Measurements from ENCODE around the gene C15orf39.
"Not testable (repeated sequence)": the region's sequence is repeated elsewhere in the genome, so short reads cannot be mapped to it uniquely, and the experiment has no call there.

Gene C15orf39

GRCh38 chr15:75213768-75214221, 12.1 kb downstream of the C15orf39 start:
- H3K4me3 Mint-ChIP-seq, result no peak overlapping the region
- H3K36me3 Mint-ChIP-seq (ENCODE audit: insufficient read depth), result peaks cover 25% of the 10 kb centered on the region
- DNase-seq, result no peak
- H3K27ac Mint-ChIP-seq, result peak overlapping the region in 1 of 2 donors; percentile 78
- no peak for ATAC-seq (replicated peaks)
- H3K9me3 Mint-ChIP-seq, result no peaks in the 10 kb centered on the region
- H3K27me3 Mint-ChIP-seq, result no peaks in the 10 kb centered on the region
- H3K4me1 Mint-ChIP-seq (ENCODE audit: low read depth in 2 of 2), result peaks cover 20 to 31% of the 10 kb centered on the region in 2 donors

GRCh38 chr15:75214293-75215096, 12.8 kb downstream of the C15orf39 start:
- H3K27me3 Mint-ChIP-seq, result no peaks in the 10 kb centered on the region
- H3K27ac Mint-ChIP-seq, result peak overlapping the region; percentile 54 to 78
- ATAC-seq (replicated peaks) (no peak), DNase-seq (no peak)
- no peak overlapping the region for H3K4me3 Mint-ChIP-seq
- H3K9me3 Mint-ChIP-seq, result no peaks in the 10 kb centered on the region
- peaks cover 24% of the 10 kb centered on the region for H3K36me3 Mint-ChIP-seq (ENCODE audit: insufficient read depth)
- H3K4me1 Mint-ChIP-seq (ENCODE audit: low read depth in 2 of 2), result peaks cover 14 to 25% of the 10 kb centered on the region in 2 donors

- H3K4me3 Mint-ChIP-seq, result no peak overlapping the region
- ATAC-seq (replicated peaks) (no peak), DNase-seq (no peak)
- no peaks in the 10 kb centered on the region for H3K27me3 Mint-ChIP-seq
- H3K9me3 Mint-ChIP-seq, result no peaks in the 10 kb centered on the region
- H3K36me3 Mint-ChIP-seq (ENCODE audit: insufficient read depth), result peaks cover 22% of the 10 kb centered on the region
- H3K4me1 Mint-ChIP-seq (ENCODE audit: low read depth in 2 of 2), result peaks cover 7 to 17% of the 10 kb centered on the region in 2 donors
- H3K27ac Mint-ChIP-seq, result peak overlapping the region; percentile 54 to 78
Measured at GRCh38 chr15:75215107-75216004, 13.7 kb downstream of the C15orf39 start.

- no peak overlapping the region for H3K27ac Mint-ChIP-seq
- no peak for ATAC-seq (replicated peaks)
- H3K4me3 Mint-ChIP-seq, result no peak overlapping the region
- H3K36me3 Mint-ChIP-seq (ENCODE audit: insufficient read depth), result peaks cover 16% of the 10 kb centered on the region
- no peaks in the 10 kb centered on the region for H3K27me3 Mint-ChIP-seq
- DNase-seq, result no peak
- H3K9me3 Mint-ChIP-seq, result no peaks in the 10 kb centered on the region
- peaks cover 0 to 11% of the 10 kb centered on the region in 2 donors for H3K4me1 Mint-ChIP-seq (ENCODE audit: low read depth in 2 of 2)
Measured at GRCh38 chr15:75217012-75217411, 15.3 kb downstream of the C15orf39 start.

- ATAC-seq (replicated peaks); DNase-seq; H3K27me3 Mint-ChIP-seq; H3K4me3 Mint-ChIP-seq; H3K4me1 Mint-ChIP-seq (ENCODE audit: low read depth in 2 of 2); H3K27ac Mint-ChIP-seq; H3K9me3 Mint-ChIP-seq: not testable (repeated sequence)
- peaks cover 11% of the 10 kb centered on the region for H3K36me3 Mint-ChIP-seq (ENCODE audit: insufficient read depth)
Measured at GRCh38 chr15:75217574-75217973, 15.9 kb downstream of the C15orf39 start.

GRCh38 chr15:75219507-75219929, 17.8 kb downstream of the C15orf39 start:
- ATAC-seq (replicated peaks); H3K27ac Mint-ChIP-seq; H3K4me3 Mint-ChIP-seq; H3K36me3 Mint-ChIP-seq (ENCODE audit: insufficient read depth); H3K27me3 Mint-ChIP-seq; H3K9me3 Mint-ChIP-seq; DNase-seq; H3K4me1 Mint-ChIP-seq (ENCODE audit: low read depth in 2 of 2): not testable (repeated sequence)

GRCh38 chr15:75223688-75224087, 22.0 kb downstream of the C15orf39 start:
- no peaks in the 10 kb centered on the region for H3K36me3 Mint-ChIP-seq (ENCODE audit: insufficient read depth)
- ATAC-seq (replicated peaks) (no peak), DNase-seq (no peak)
- no peak overlapping the region for H3K27ac Mint-ChIP-seq
- H3K9me3 Mint-ChIP-seq, result no peaks in the 10 kb centered on the region
- peaks cover 14 to 36% of the 10 kb centered on the region in 2 donors for H3K27me3 Mint-ChIP-seq
- H3K4me3 Mint-ChIP-seq, result no peak overlapping the region
- H3K4me1 Mint-ChIP-seq (ENCODE audit: low read depth in 2 of 2), result no peaks in the 10 kb centered on the region

- H3K9me3 Mint-ChIP-seq, result no peaks in the 10 kb centered on the region
- H3K4me3 Mint-ChIP-seq, result no peak overlapping the region
- no peaks in the 10 kb centered on the region for H3K36me3 Mint-ChIP-seq (ENCODE audit: insufficient read depth)
- peaks cover 14 to 36% of the 10 kb centered on the region in 2 donors for H3K27me3 Mint-ChIP-seq
- no peak for ATAC-seq (replicated peaks)
- no peaks in the 10 kb centered on the region for H3K4me1 Mint-ChIP-seq (ENCODE audit: low read depth in 2 of 2)
- DNase-seq, result no peak
- no peak overlapping the region for H3K27ac Mint-ChIP-seq
Measured at GRCh38 chr15:75224281-75224680, 22.6 kb downstream of the C15orf39 start.

- not testable (repeated sequence) for H3K9me3 Mint-ChIP-seq; H3K36me3 Mint-ChIP-seq (ENCODE audit: insufficient read depth); DNase-seq; ATAC-seq (replicated peaks); H3K4me1 Mint-ChIP-seq (ENCODE audit: low read depth in 2 of 2); H3K4me3 Mint-ChIP-seq
- H3K27me3 Mint-ChIP-seq, result peaks cover 14 to 41% of the 10 kb centered on the region in 2 donors
- H3K27ac Mint-ChIP-seq, result peak overlapping the region in 1 of 2 donors; percentile 65
Measured at GRCh38 chr15:75225102-75225836, 23.6 kb downstream of the C15orf39 start.

- Mint-ChIP-seq H3K9me3 (no peaks in the 10 kb centered on the region), H3K27me3 (peaks cover 14 to 50% of the 10 kb centered on the region in 2 donors), H3K4me1 (ENCODE audit: low read depth in 2 of 2) (no peaks in the 10 kb centered on the region), H3K36me3 (ENCODE audit: insufficient read depth) (no peaks in the 10 kb centered on the region), H3K4me3 (no peak overlapping the region), H3K27ac (peak overlapping the region in 1 of 2 donors; percentile 13)
- DNase-seq, result no peak
- ATAC-seq (replicated peaks), result no peak
Measured at GRCh38 chr15:75225951-75226732, 24.5 kb downstream of the C15orf39 start.

- H3K36me3 Mint-ChIP-seq (ENCODE audit: insufficient read depth); H3K4me1 Mint-ChIP-seq (ENCODE audit: low read depth in 2 of 2); ATAC-seq (replicated peaks); H3K9me3 Mint-ChIP-seq; DNase-seq; H3K4me3 Mint-ChIP-seq; H3K27ac Mint-ChIP-seq: not testable (repeated sequence)
- H3K27me3 Mint-ChIP-seq, result peaks cover 20 to 60% of the 10 kb centered on the region in 2 donors
Measured at GRCh38 chr15:75227112-75227511, 25.4 kb downstream of the C15orf39 start.

- H3K9me3 Mint-ChIP-seq, result no peaks in the 10 kb centered on the region
- H3K4me1 Mint-ChIP-seq (ENCODE audit: low read depth in 2 of 2), result no peaks in the 10 kb centered on the region
- H3K4me3 Mint-ChIP-seq, result no peak overlapping the region
- H3K27me3 Mint-ChIP-seq, result peaks cover 27 to 66% of the 10 kb centered on the region in 2 donors
- H3K36me3 Mint-ChIP-seq (ENCODE audit: insufficient read depth), result no peaks in the 10 kb centered on the region
- ATAC-seq (replicated peaks), result no peak
- no peak for DNase-seq
- no peak overlapping the region for H3K27ac Mint-ChIP-seq
Measured at GRCh38 chr15:75227663-75228280, 26.1 kb downstream of the C15orf39 start.

All from effector memory CD8-positive, alpha-beta T cell (primary cell).